22Rv1 (cell line): ENCODE data around the gene LRRC8A.

Source experiments
- ZFX ChIP-seq: fragments of 450-650 bp; IDR thresholded peaks from 2 replicates; pipeline ENCODE4 v1.6.1; 2017; ENCODE audit warnings: antibody characterized with exemption, borderline replicate concordance
- TF ChIP-seq, protein P1 (sequence below): fragments of 450-650 bp; IDR thresholded peaks from 2 replicates; pipeline ENCODE4 v1.5.1; 2017; ENCODE audit warnings: mild to moderate bottlenecking

GRCh38 chr9:128903079-128903461 lies 21.1 kb downstream of the LRRC8A start:
- TF ChIP-seq, protein P1, sequence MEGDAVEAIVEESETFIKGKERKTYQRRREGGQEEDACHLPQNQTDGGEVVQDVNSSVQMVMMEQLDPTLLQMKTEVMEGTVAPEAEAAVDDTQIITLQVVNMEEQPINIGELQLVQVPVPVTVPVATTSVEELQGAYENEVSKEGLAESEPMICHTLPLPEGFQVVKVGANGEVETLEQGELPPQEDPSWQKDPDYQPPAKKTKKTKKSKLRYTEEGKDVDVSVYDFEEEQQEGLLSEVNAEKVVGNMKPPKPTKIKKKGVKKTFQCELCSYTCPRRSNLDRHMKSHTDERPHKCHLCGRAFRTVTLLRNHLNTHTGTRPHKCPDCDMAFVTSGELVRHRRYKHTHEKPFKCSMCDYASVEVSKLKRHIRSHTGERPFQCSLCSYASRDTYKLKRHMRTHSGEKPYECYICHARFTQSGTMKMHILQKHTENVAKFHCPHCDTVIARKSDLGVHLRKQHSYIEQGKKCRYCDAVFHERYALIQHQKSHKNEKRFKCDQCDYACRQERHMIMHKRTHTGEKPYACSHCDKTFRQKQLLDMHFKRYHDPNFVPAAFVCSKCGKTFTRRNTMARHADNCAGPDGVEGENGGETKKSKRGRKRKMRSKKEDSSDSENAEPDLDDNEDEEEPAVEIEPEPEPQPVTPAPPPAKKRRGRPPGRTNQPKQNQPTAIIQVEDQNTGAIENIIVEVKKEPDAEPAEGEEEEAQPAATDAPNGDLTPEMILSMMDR = no peak
- no peak for TF ChIP-seq ZFX
